Measurements from ENCODE around the gene PRKG2. TPM values are rescaled to one million over a fixed set of nuclear protein-coding genes. Genes with fewer than 3 reads are reported as not detected.

Gene PRKG2
- polyA plus RNA-seq, 1 donor from 2014 or later: 0.16 TPM

DNA sequence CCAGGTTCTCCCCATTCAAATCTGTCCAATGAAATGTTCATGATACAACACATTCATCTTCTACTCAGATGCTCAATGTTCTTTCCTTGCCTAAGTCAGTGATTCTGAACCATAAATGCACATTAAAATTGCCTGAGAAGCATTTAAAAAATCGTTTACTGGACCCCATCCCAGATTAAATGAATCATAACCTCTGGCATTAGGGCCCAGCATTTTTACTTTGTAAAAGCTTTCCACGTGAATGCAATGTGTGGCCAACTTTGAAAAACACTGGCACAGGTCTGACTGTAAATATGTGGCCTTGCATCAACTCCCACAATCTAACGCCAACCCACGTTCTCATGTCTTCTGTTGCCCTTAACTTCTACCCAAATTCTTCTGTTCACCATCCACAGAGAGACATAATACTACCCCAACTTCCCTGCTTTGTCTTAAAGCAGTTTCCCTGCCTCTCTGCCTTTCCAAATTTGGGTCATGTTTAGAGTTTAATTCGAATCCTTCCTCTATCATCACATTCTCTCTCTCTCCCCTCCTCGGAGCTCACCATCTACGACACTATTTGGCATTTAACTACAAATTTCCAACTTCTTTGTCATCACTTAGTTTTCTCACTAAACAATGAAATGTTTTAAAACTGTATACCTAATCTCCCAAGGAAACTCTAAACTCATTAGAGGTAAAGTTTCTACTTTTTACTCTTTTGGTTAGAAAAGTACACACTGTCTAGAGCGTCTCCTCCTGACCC, 78.7 kb downstream of the PRKG2 start:
- no peak overlapping the region for H3K4me2 ChIP-seq (ENCODE audit: low read length)

DNA sequence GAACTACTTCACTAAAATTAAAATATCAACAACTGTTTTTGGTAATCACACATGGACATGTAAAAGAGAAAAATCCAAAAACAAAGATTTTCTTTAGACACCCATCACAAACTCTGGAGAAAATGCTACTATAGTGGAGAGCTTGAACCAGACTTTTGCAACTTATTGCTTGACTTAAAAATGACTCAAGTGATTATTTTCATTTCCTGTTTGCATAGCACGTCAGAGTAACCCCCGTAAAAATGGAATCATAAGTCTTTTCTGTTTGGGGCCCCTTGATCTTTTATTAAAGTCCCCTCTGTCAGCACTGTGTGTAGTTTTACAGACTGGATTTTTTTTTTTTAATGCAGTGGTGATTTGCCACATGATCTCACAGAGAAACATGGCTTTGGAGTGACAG, 79.5 kb downstream of the PRKG2 start:
- no peaks in the 10 kb centered on the region for H3K9me3 ChIP-seq (ENCODE audit: low read length)
- H3K27ac ChIP-seq (ENCODE audit: low read length): no peak overlapping the region
- no peaks in the 10 kb centered on the region for H3K36me3 ChIP-seq (ENCODE audit: insufficient read depth, low read length)
- H3F3A ChIP-seq (ENCODE audit: insufficient read depth, low read length, poor library complexity, severe bottlenecking): no peaks in the 10 kb centered on the region
- no peak overlapping the region for H3K9ac ChIP-seq (ENCODE audit: low read length)
- TF ChIP-seq SMC3 (conservative IDR thresholded peaks at IDR 0.05; ENCODE audit: poor library complexity): no peak
- TF ChIP-seq MXI1 (conservative IDR thresholded peaks at IDR 0.05; ENCODE audit: poor library complexity, severe bottlenecking): no peak
- no peak for TF ChIP-seq EP300 (conservative IDR thresholded peaks at IDR 0.05; ENCODE audit: poor library complexity, severe bottlenecking)
- no peak for TF ChIP-seq EZH2 (IDR thresholded peaks at IDR 0.05; ENCODE audit: borderline replicate concordance, insufficient read depth, low read length, poor library complexity, severe bottlenecking)
- no peak for TF ChIP-seq POLR2AphosphoS5 (IDR thresholded peaks at IDR 0.05)
- no peak for TF ChIP-seq RAD21 (conservative IDR thresholded peaks at IDR 0.05)
- no peaks in the 10 kb centered on the region for H3K9me2 ChIP-seq (ENCODE audit: insufficient read depth, low read length)
- no peaks in the 10 kb centered on the region for H3K27me3 ChIP-seq (ENCODE audit: insufficient read depth, low read depth, low read length)
- H3K79me2 ChIP-seq (replicated peaks; ENCODE audit: insufficient read depth, low read length): no peaks in the 10 kb centered on the region
- no peak overlapping the region for H3K4me3 ChIP-seq (ENCODE audit: low read length)
- H4K20me1 ChIP-seq (ENCODE audit: insufficient read depth): no peaks in the 10 kb centered on the region
- H2AFZ ChIP-seq (ENCODE audit: low read depth, low read length): no peak overlapping the region
- H3K4me2 ChIP-seq (ENCODE audit: low read length): no peak overlapping the region

More for the DNA sequence above, 78.7 kb downstream of the PRKG2 start:
- H2AFZ ChIP-seq (ENCODE audit: low read depth, low read length): no peak overlapping the region
- no peak for TF ChIP-seq MXI1 (conservative IDR thresholded peaks at IDR 0.05; ENCODE audit: poor library complexity, severe bottlenecking)
- TF ChIP-seq, protein P1, sequence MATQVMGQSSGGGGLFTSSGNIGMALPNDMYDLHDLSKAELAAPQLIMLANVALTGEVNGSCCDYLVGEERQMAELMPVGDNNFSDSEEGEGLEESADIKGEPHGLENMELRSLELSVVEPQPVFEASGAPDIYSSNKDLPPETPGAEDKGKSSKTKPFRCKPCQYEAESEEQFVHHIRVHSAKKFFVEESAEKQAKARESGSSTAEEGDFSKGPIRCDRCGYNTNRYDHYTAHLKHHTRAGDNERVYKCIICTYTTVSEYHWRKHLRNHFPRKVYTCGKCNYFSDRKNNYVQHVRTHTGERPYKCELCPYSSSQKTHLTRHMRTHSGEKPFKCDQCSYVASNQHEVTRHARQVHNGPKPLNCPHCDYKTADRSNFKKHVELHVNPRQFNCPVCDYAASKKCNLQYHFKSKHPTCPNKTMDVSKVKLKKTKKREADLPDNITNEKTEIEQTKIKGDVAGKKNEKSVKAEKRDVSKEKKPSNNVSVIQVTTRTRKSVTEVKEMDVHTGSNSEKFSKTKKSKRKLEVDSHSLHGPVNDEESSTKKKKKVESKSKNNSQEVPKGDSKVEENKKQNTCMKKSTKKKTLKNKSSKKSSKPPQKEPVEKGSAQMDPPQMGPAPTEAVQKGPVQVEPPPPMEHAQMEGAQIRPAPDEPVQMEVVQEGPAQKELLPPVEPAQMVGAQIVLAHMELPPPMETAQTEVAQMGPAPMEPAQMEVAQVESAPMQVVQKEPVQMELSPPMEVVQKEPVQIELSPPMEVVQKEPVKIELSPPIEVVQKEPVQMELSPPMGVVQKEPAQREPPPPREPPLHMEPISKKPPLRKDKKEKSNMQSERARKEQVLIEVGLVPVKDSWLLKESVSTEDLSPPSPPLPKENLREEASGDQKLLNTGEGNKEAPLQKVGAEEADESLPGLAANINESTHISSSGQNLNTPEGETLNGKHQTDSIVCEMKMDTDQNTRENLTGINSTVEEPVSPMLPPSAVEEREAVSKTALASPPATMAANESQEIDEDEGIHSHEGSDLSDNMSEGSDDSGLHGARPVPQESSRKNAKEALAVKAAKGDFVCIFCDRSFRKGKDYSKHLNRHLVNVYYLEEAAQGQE (IDR thresholded peaks at IDR 0.05; ENCODE audit: borderline replicate concordance): no peak
- no peak for TF ChIP-seq SMC3 (conservative IDR thresholded peaks at IDR 0.05; ENCODE audit: poor library complexity)
- TF ChIP-seq, protein P2, sequence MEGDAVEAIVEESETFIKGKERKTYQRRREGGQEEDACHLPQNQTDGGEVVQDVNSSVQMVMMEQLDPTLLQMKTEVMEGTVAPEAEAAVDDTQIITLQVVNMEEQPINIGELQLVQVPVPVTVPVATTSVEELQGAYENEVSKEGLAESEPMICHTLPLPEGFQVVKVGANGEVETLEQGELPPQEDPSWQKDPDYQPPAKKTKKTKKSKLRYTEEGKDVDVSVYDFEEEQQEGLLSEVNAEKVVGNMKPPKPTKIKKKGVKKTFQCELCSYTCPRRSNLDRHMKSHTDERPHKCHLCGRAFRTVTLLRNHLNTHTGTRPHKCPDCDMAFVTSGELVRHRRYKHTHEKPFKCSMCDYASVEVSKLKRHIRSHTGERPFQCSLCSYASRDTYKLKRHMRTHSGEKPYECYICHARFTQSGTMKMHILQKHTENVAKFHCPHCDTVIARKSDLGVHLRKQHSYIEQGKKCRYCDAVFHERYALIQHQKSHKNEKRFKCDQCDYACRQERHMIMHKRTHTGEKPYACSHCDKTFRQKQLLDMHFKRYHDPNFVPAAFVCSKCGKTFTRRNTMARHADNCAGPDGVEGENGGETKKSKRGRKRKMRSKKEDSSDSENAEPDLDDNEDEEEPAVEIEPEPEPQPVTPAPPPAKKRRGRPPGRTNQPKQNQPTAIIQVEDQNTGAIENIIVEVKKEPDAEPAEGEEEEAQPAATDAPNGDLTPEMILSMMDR (IDR thresholded peaks at IDR 0.05; ENCODE audit: poor library complexity, severe bottlenecking): no peak
- TF ChIP-seq TAF1 (IDR thresholded peaks at IDR 0.05; ENCODE audit: low read depth): no peak
- no peak for TF ChIP-seq POLR2AphosphoS5 (IDR thresholded peaks at IDR 0.05)
- no peak for TF ChIP-seq EZH2 (IDR thresholded peaks at IDR 0.05; ENCODE audit: borderline replicate concordance, insufficient read depth, low read length, poor library complexity, severe bottlenecking)
- no peak for TF ChIP-seq EP300 (conservative IDR thresholded peaks at IDR 0.05; ENCODE audit: poor library complexity, severe bottlenecking)
- no peak for TF ChIP-seq RAD21 (conservative IDR thresholded peaks at IDR 0.05)
- no peak overlapping the region for H3K4me3 ChIP-seq (ENCODE audit: low read length)
- H4K20me1 ChIP-seq (ENCODE audit: insufficient read depth): no peaks in the 10 kb centered on the region
- no peaks in the 10 kb centered on the region for H3K9me3 ChIP-seq (ENCODE audit: low read length)
- H3K36me3 ChIP-seq (ENCODE audit: insufficient read depth, low read length): no peaks in the 10 kb centered on the region
- H3K27me3 ChIP-seq (ENCODE audit: insufficient read depth, low read depth, low read length): no peaks in the 10 kb centered on the region
- H3K27ac ChIP-seq (ENCODE audit: low read length): no peak overlapping the region
- no peaks in the 10 kb centered on the region for H3K79me2 ChIP-seq (replicated peaks; ENCODE audit: insufficient read depth, low read length)
- H3K9me2 ChIP-seq (ENCODE audit: insufficient read depth, low read length): no peaks in the 10 kb centered on the region
- H3F3A ChIP-seq (ENCODE audit: insufficient read depth, low read length, poor library complexity, severe bottlenecking): no peaks in the 10 kb centered on the region
- no peak overlapping the region for H3K9ac ChIP-seq (ENCODE audit: low read length)

Measured in neural cell (in vitro differentiated cells).